Tibial nerve (tissue), 3 donors: ENCODE data around the gene BYSL.

ENCODE experiments used
- POLR2A ChIP-seq, 2 donors: fragments of 450-650 bp; IDR thresholded peaks; one replicate each; pipeline ENCODE4 v1.6.1; 2017; ENCODE audit warnings: antibody characterized with exemption in 2 of 2, mild to moderate bottlenecking in 2 of 2, moderate library complexity in 2 of 2
- TF ChIP-seq, protein P1 (sequence below), 5 experiments: fragments of 200-600 bp in 3 of 5; fragments of 450-650 bp in 2 of 5; sonication (generic) in 3 of 5; IDR thresholded peaks; one replicate each; pipeline ENCODE4 v1.5.1; 2016 to 2019; ENCODE audit warnings: antibody characterized with exemption in 5 of 5, mild to moderate bottlenecking in 3 of 5, moderate library complexity in 2 of 5

DNA sequence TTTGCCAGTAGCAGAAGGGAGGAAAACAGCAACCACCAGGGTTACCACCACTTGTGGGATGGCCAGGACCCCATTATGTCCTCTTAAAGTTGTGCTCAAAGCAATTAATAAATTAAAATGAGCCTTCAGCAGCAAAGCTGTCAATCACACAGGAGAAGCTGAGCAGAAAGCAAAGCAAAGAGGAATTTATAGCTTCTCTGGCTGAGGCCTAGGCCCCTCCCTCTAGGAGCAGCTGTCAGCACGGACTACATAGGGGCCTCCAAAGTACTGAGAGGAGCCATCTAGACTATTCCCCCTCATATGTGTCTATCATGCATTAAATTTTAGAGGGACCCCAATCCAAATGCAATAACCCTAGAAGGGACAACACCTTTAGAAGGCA is 13.9 kb downstream of the BYSL start:
- TF ChIP-seq, protein P1, sequence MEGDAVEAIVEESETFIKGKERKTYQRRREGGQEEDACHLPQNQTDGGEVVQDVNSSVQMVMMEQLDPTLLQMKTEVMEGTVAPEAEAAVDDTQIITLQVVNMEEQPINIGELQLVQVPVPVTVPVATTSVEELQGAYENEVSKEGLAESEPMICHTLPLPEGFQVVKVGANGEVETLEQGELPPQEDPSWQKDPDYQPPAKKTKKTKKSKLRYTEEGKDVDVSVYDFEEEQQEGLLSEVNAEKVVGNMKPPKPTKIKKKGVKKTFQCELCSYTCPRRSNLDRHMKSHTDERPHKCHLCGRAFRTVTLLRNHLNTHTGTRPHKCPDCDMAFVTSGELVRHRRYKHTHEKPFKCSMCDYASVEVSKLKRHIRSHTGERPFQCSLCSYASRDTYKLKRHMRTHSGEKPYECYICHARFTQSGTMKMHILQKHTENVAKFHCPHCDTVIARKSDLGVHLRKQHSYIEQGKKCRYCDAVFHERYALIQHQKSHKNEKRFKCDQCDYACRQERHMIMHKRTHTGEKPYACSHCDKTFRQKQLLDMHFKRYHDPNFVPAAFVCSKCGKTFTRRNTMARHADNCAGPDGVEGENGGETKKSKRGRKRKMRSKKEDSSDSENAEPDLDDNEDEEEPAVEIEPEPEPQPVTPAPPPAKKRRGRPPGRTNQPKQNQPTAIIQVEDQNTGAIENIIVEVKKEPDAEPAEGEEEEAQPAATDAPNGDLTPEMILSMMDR (IDR thresholded peaks at IDR 0.05) = no peak
- no peak for TF ChIP-seq POLR2A (IDR thresholded peaks at IDR 0.05)
